Hepatocyte (in vitro differentiated cells): ENCODE results near the gene MYO3B.

Experiments
- EZH2 ChIP-seq: fragments of 200-600 bp; sonication (generic); IDR thresholded peaks from 2 replicates; pipeline ENCODE4 v1.6.1; 2016; ENCODE audit warnings: antibody characterized with exemption, mild to moderate bottlenecking, borderline replicate concordance
- EZH2phosphoT487 ChIP-seq: fragments of 200-600 bp; sonication (generic); IDR thresholded peaks from one replicate; pipeline ENCODE4 v1.6.1; 2018; ENCODE audit warnings: antibody characterized with exemption, mild to moderate bottlenecking, low read depth, moderate library complexity; ENCODE audit not compliant: unreplicated experiment, severe bottlenecking

- TF ChIP-seq EZH2 (no peak), EZH2phosphoT487 (no peak)
Measured at GRCh38 chr2:170250584-170250983, 72.6 kb downstream of the MYO3B start.
